HEK293 (cell line): ENCODE measurements around the gene ANKRD40CL.

ENCODE experiments used
- CTCF ChIA-PET: fragments of 350-600 bp; formaldehyde crosslinking; extraction: SDS; loops from one replicate; lab custom pipeline; 2021; ENCODE audit warnings: antibody characterized with exemption; lab: Yijun Ruan, JAX
- POLR2A ChIA-PET: fragments of 300-600 bp; formaldehyde crosslinking; extraction: SDS; loops from one replicate; lab custom pipeline; 2020; ENCODE audit warnings: antibody characterized with exemption, inconsistent platforms; lab: Yijun Ruan, JAX
- H3K27ac ChIP-seq: fragments of 200-500 bp; sonication (Bioruptor generic); 2 replicates; pipeline ENCODE4 v1.5.1; 2014; ENCODE audit warnings: low read depth, low read length, control low read depth, inconsistent platforms; ENCODE audit errors: extremely low read depth
- H3K36me3 ChIP-seq, 2 experiments: fragments of 200-500 bp in 1 of 2; sonication (Bioruptor generic) in 1 of 2; 1 replicate in 1 of 2; 2 replicates in 1 of 2; pipeline ENCODE4 v1.5.1; 2014 to 2017; ENCODE audit warnings: inconsistent platforms in 2 of 2, low read length in 2 of 2; ENCODE audit not compliant: control insufficient read depth in 2 of 2, insufficient read depth in 1 of 2
- H3K4me1 ChIP-seq: fragments of 200-500 bp; sonication (Bioruptor generic); 2 replicates; pipeline ENCODE4 v1.5.1; 2014; ENCODE audit warnings: mild to moderate bottlenecking, low read length, inconsistent platforms; ENCODE audit not compliant: control insufficient read depth, insufficient read depth
- H3K4me3 ChIP-seq: 2 replicates; pipeline ENCODE4 v1.5.1; 2011; ENCODE audit warnings: low read depth, mild to moderate bottlenecking, control low read depth, low read length, moderate library complexity
- H3K9me3 ChIP-seq: fragments of 200-500 bp; sonication (Bioruptor generic); 2 replicates; pipeline ENCODE4 v1.5.1; 2014; ENCODE audit warnings: low read depth, low read length, inconsistent platforms; ENCODE audit not compliant: control insufficient read depth, insufficient read depth
- ATF2 ChIP-seq: fragments of 450-650 bp; formaldehyde crosslinking; IDR thresholded peaks from 2 replicates; pipeline ENCODE4 v1.5.1; 2016; ENCODE audit warnings: missing biosample characterization, missing genetic modification characterization, low read depth
- BCL11B ChIP-seq: fragments of 450-650 bp; formaldehyde crosslinking; IDR thresholded peaks from 2 replicates; pipeline ENCODE4 v1.5.1; 2016; ENCODE audit warnings: low read depth, missing biosample characterization, missing genetic modification characterization
- EGR2 ChIP-seq: fragments of 450-650 bp; formaldehyde crosslinking; IDR thresholded peaks from 2 replicates; pipeline ENCODE4 v1.5.1; 2016; ENCODE audit warnings: low read depth, missing biosample characterization, missing genetic modification characterization
- INSM2 ChIP-seq: fragments of 450-650 bp; formaldehyde crosslinking; IDR thresholded peaks from 2 replicates; pipeline ENCODE4 v1.5.1; 2016; ENCODE audit warnings: missing biosample characterization, missing genetic modification characterization
- MZF1 ChIP-seq: fragments of 450-650 bp; formaldehyde crosslinking; IDR thresholded peaks from 2 replicates; pipeline ENCODE4 v1.5.1; 2017; ENCODE audit warnings: missing biosample characterization, missing genetic modification characterization, borderline replicate concordance
- PBX3 ChIP-seq: sonication (generic); formaldehyde crosslinking; IDR thresholded peaks from 2 replicates; pipeline ENCODE4 v1.8.1; 2022; ENCODE audit warnings: mild to moderate bottlenecking, moderate library complexity, missing genetic modification reagents
- PRDM1 ChIP-seq: fragments of 450-650 bp; formaldehyde crosslinking; IDR thresholded peaks from 2 replicates; pipeline ENCODE4; 2016; ENCODE audit warnings: missing biosample characterization, missing genetic modification characterization
- TSHZ1 ChIP-seq: fragments of 450-650 bp; formaldehyde crosslinking; IDR thresholded peaks from 2 replicates; pipeline ENCODE4 v1.5.1; 2016; ENCODE audit warnings: missing biosample characterization, missing genetic modification characterization, borderline replicate concordance
- ZFP3 ChIP-seq: fragments of 450-650 bp; formaldehyde crosslinking; IDR thresholded peaks from 2 replicates; pipeline ENCODE4 v1.5.1; 2016; ENCODE audit warnings: low read depth, missing biosample characterization, missing genetic modification characterization
- ZNF174 ChIP-seq: fragments of 450-650 bp; formaldehyde crosslinking; IDR thresholded peaks from 2 replicates; pipeline ENCODE4 v1.5.0; 2017; ENCODE audit warnings: missing biosample characterization, mild to moderate bottlenecking, missing genetic modification characterization
- ZNF19 ChIP-seq: fragments of 450-650 bp; formaldehyde crosslinking; IDR thresholded peaks from 2 replicates; pipeline ENCODE4; 2016; ENCODE audit warnings: missing biosample characterization, missing genetic modification characterization, low read depth
- ZNF2 ChIP-seq: fragments of 450-650 bp; formaldehyde crosslinking; IDR thresholded peaks from 2 replicates; pipeline ENCODE4 v1.5.1; 2016; ENCODE audit warnings: missing biosample characterization, missing genetic modification characterization
- ZNF311 ChIP-seq: fragments of 450-650 bp; formaldehyde crosslinking; IDR thresholded peaks from 2 replicates; pipeline ENCODE4 v1.5.1; 2017; ENCODE audit warnings: missing biosample characterization, missing genetic modification characterization, borderline replicate concordance
- ZNF366 ChIP-seq: fragments of 450-650 bp; formaldehyde crosslinking; conservative IDR thresholded peaks from 2 replicates; pipeline ENCODE4 v1.5.1; 2016; ENCODE audit warnings: missing biosample characterization, missing genetic modification characterization
- ZNF580 ChIP-seq: fragments of 450-650 bp; formaldehyde crosslinking; IDR thresholded peaks from 2 replicates; pipeline ENCODE4 v1.5.1; 2016; ENCODE audit warnings: missing biosample characterization, missing genetic modification characterization
- ZNF600 ChIP-seq: fragments of 450-650 bp; formaldehyde crosslinking; IDR thresholded peaks from 2 replicates; pipeline ENCODE4 v1.5.1; 2016; ENCODE audit warnings: missing biosample characterization, missing genetic modification characterization
- ZNF768 ChIP-seq: fragments of 450-650 bp; formaldehyde crosslinking; IDR thresholded peaks from 2 replicates; pipeline ENCODE4 v1.5.1; 2018; ENCODE audit warnings: missing biosample characterization, mild to moderate bottlenecking, missing genetic modification characterization
- ZSCAN5A ChIP-seq: fragments of 450-650 bp; formaldehyde crosslinking; IDR thresholded peaks from 2 replicates; pipeline ENCODE4 v1.5.1; 2016; ENCODE audit warnings: missing biosample characterization, missing genetic modification characterization

ANKRD40CL gene

GRCh38 chr17:50754521-50754920 is 12.8 kb downstream of the ANKRD40CL start:
- Histone ChIP-seq H3K4me1 (no peaks in the 10 kb centered on the region), H3K36me3 (peaks cover 56 to 64% of the 10 kb centered on the region in 2 experiments), H3K27ac (no peak overlapping the region), H3K9me3 (no peaks in the 10 kb centered on the region), H3K4me3 (no peak overlapping the region)
- TF ChIP-seq ZNF19 (tag by site-specific recombination) (no peak), EGR2 (tag by site-specific recombination) (no peak)
- POLR2A ChIA-PET, result no interaction called here
- CTCF ChIA-PET, result interaction anchor here (0.5 to 1.7 kb wide), 2 partner anchors 29 to 60 kb away, joined by 4 to 7 read pairs; no protein-coding TSS in a partner anchor

- POLR2A ChIA-PET, result interaction anchor here (0.9 kb wide), 1 partner anchor 30 kb away, joined by 3 read pairs; no protein-coding TSS in a partner anchor
- TF ChIP-seq ZNF600 (tag by site-specific recombination), result peak; percentile 95
- TF ChIP-seq ZSCAN5A (tag by site-specific recombination), result no peak
- H3K4me1 ChIP-seq, result 0 out of 2 replicates have a peak, but pooled peaks cover 2% of the 10 kb centered on the region
- H3K36me3 ChIP-seq, result peaks cover 97 to 99% of the 10 kb centered on the region in 2 experiments
- no peak overlapping the region for H3K27ac ChIP-seq
- H3K9me3 ChIP-seq, result no peaks in the 10 kb centered on the region
- H3K4me3 ChIP-seq, result no peak overlapping the region
- CTCF ChIA-PET, result interaction anchor here (0.6 kb wide), 1 partner anchor 267 kb away, joined by 3 read pairs; no protein-coding TSS in a partner anchor
Observed at GRCh38 chr17:50749245-50749644, 18.1 kb downstream of the ANKRD40CL start.

GRCh38 chr17:50745631-50746030 is 21.7 kb downstream of the ANKRD40CL start:
- H3K36me3 ChIP-seq, result peaks cover 99% of the 10 kb centered on the region in 2 experiments
- POLR2A ChIA-PET, result no interaction called here
- TF ChIP-seq ZNF366 (tag by site-specific recombination) (peak; percentile 84), PBX3 (CRISPR knock-in tag) (no peak), ZNF768 (tag by site-specific recombination) (no peak), ZFP3 (tag by site-specific recombination) (no peak), TSHZ1 (tag by site-specific recombination) (no peak), ZNF2 (no peak), ZNF174 (tag by site-specific recombination) (no peak), MZF1 (no peak), PRDM1 (peak; percentile 98), ZNF580 (tag by site-specific recombination) (no peak), INSM2 (tag by site-specific recombination) (no peak), ZNF311 (tag by site-specific recombination) (no peak), BCL11B (no peak), ATF2 (tag by site-specific recombination) (no peak)

More at GRCh38 chr17:50745631-50746030, 21.7 kb downstream of the ANKRD40CL start:
- H3K27ac ChIP-seq, result 0 out of 2 replicates have a peak overlapping the region, but pooled peaks have one; percentile 21
- no peak overlapping the region for H3K4me3 ChIP-seq
- CTCF ChIA-PET, result interaction anchor here (0.5 kb wide), 1 partner anchor 107 kb away, joined by 3 read pairs; no protein-coding TSS in a partner anchor
- 0 out of 2 replicates have a peak, but pooled peaks cover 2% of the 10 kb centered on the region for H3K4me1 ChIP-seq
- H3K9me3 ChIP-seq, result no peaks in the 10 kb centered on the region
